K562 (cell line): ENCODE data around the gene LMCD1. TPM values are rescaled to one million over a fixed set of nuclear protein-coding genes. Genes with fewer than 3 reads are reported as not detected.

Experiments used
- DPF2 ChIP-seq: fragments of 450-650 bp; IDR thresholded peaks from 2 replicates; pipeline ENCODE4 v1.6.1; 2016
- GTF2B ChIP-seq: IDR thresholded peaks from 2 replicates; pipeline ENCODE4 v1.6.1; 2011; ENCODE audit not compliant: insufficient read length; ENCODE audit errors: extremely low read depth
- RAD51 ChIP-seq: fragments of 450-650 bp; IDR thresholded peaks from 2 replicates; pipeline ENCODE4 v1.7.1; 2016; ENCODE audit warnings: low read depth, mild to moderate bottlenecking, borderline replicate concordance
- ZNF23 ChIP-seq: fragments of 250-450 bp; sonication (Bioruptor Pico); IDR thresholded peaks from 2 replicates; pipeline ENCODE4 v1.4.0; 2020; ENCODE audit warnings: mild to moderate bottlenecking
- ZNF277 ChIP-seq: fragments of 250-450 bp; sonication (Bioruptor Pico); IDR thresholded peaks from 2 replicates; pipeline ENCODE4 v1.8.0; 2022; ENCODE audit warnings: inconsistent platforms, mild to moderate bottlenecking, moderate library complexity, borderline replicate concordance
- ZNF408 ChIP-seq: fragments of 250-450 bp; sonication (Bioruptor Pico); IDR thresholded peaks from 2 replicates; pipeline ENCODE4 v1.4.0; 2020; ENCODE audit warnings: low read depth, mild to moderate bottlenecking, moderate library complexity
- ZNF75A ChIP-seq: fragments of 450-650 bp; formaldehyde crosslinking; IDR thresholded peaks from 2 replicates; pipeline ENCODE4 v1.4.0; 2020; ENCODE audit warnings: mild to moderate bottlenecking
- polyA plus RNA-seq, 8 experiments: library from polyadenylated mRNA; depleted of rRNA in 4 of 8; stranded (reverse) in 5 of 8; unstranded in 3 of 8; fragments of >200 nt; fragmentation: Nextera tagmentation in 2 of 8; fragmentation: Illumina TruSeq in 1 of 8; extraction: Ambion mirVana in 2 of 8; extraction: Trizol in 1 of 8; gene quantifications; 2 replicates each; pipeline versions ENCODE4 v1.2.1 to v1.2.3, GENCODE V29; 2011 to 2014; ENCODE audit warnings: inconsistent platforms in 1 of 8, missing spikeins in 1 of 8
- total RNA-seq, 7 experiments: library from RNA; depleted of rRNA in 6 of 7; stranded (reverse); fragments of >200 nt in 6 of 7; fragmentation: Illumina TruSeq in 2 of 7; extraction: Trizol in 2 of 7; gene quantifications; 2 replicates each; pipeline versions ENCODE4 v1.2.1 to v1.2.3, GENCODE V29; 2011 to 2021; ENCODE audit warnings: low replicate concordance in 1 of 7

The LMCD1 gene
- total and polyA plus RNA-seq, 9 of the 15 experiments (the other 6 are each of a cell fraction or from before 2014, with no cell fraction given), result 0.60 TPM; not detected in 8

- no peak for TF ChIP-seq ZNF277 (CRISPR knock-in tag)
- TF ChIP-seq ZNF75A, result no peak
- no peak for TF ChIP-seq DPF2
- TF ChIP-seq RAD51, result no peak
- TF ChIP-seq GTF2B, result no peak
- no peak for TF ChIP-seq ZNF23 (CRISPR knock-in tag)
- TF ChIP-seq ZNF408, result no peak
Measured at GRCh38 chr3:8532251-8532871, 30.7 kb downstream of the LMCD1 start (continued).
